GM12873 (cell line): ENCODE measurements around the gene TRIM65.

Experiments
- TF ChIP-seq, protein P1 (sequence below): IDR thresholded peaks from 2 replicates; pipeline ENCODE4 v1.5.1; 2012; ENCODE audit warnings: low read depth, mild to moderate bottlenecking, moderate library complexity, low read length, control low read depth; ENCODE audit not compliant: insufficient read depth; ENCODE audit errors: missing control alignments

The TRIM65 gene

DNA sequence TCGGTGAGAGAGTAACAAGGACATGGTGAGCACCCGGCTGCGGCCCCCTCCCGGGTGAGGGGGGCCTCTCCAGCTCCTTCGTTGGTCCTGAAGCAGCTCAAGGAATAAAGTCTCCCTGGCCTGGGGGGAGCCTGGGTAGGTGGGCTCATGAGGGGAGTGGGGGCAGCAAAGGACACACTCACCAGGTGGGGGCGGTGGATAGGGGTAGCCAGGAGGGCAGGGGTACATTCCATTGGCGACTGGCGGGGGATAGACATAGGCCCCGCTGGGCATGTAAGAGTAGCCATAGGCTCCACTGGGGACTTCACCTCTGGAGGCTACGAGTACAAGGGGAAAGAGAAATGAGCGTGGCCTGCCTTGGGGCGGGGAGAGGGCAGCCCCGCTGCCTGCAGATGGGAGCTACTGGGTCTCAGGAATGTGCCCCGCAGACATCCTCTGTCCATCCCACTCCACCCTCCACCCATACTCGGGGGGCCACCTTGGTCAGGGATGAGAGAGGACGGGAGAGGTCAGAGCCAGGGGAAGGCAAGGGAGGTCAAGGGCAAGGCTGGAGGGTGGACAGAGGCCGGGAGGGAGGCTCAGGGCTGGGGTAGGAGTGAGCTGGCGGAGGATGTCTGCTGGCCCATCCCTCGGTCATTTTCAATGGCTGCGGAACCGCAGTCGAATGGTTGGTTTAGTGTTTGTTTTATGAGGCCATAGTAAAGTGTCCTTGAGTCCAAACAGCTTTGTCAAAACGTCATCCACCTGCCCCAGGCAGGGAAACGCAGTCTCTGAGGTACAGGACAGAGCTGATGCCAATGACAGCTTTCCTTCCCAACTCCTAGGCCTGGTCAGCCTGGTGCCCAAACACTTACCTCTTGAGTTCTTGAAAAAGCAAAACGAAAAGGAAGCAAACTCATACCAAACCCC, 48.9 kb downstream of the TRIM65 start:
- TF ChIP-seq, protein P1, sequence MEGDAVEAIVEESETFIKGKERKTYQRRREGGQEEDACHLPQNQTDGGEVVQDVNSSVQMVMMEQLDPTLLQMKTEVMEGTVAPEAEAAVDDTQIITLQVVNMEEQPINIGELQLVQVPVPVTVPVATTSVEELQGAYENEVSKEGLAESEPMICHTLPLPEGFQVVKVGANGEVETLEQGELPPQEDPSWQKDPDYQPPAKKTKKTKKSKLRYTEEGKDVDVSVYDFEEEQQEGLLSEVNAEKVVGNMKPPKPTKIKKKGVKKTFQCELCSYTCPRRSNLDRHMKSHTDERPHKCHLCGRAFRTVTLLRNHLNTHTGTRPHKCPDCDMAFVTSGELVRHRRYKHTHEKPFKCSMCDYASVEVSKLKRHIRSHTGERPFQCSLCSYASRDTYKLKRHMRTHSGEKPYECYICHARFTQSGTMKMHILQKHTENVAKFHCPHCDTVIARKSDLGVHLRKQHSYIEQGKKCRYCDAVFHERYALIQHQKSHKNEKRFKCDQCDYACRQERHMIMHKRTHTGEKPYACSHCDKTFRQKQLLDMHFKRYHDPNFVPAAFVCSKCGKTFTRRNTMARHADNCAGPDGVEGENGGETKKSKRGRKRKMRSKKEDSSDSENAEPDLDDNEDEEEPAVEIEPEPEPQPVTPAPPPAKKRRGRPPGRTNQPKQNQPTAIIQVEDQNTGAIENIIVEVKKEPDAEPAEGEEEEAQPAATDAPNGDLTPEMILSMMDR: no peak

DNA sequence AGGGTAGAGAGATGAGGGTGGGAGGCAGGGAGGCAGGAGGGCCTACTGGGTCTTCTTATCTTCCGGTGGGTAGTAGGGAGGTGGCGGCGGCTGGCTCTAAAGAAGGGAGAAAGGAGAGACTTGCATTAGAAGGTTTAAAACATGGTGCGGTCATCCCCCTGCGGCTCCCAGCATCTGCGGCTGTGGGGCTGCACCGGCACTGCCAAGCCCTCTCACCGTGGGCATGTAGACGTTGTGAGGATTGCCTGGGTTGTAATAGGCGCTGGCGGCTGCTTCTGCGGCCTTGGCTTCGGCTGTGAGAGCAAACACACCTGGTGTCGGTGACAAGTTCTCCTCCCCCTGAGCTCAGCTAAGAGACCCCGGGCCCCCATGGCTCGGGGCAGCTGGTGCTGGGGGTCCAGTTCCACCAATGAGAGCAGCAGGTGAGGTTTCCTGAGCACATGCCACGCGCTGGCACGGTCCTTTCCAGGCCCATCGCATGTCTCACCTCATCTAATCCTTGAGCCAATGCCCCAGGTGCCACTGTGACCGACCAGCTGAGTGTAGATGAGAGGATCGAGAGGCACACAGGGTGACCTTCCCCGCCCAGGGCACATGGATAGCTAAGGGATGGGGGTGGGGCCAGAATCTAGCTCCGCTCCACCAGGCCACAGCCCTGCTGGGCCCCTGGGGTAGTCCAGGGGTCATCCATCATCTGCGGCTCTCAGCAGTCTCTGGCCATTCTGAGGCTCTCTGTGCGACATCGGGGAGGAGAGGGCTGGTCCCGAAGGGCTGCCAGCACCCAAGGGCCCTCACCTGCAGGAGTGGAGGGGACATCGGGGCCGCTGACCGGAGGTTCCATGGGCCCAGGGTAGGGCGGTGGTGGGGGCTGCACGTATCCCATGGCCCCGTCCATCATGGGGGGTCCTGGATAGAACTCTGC, 49.8 kb downstream of the TRIM65 start:
- TF ChIP-seq, protein P1: no peak

DNA sequence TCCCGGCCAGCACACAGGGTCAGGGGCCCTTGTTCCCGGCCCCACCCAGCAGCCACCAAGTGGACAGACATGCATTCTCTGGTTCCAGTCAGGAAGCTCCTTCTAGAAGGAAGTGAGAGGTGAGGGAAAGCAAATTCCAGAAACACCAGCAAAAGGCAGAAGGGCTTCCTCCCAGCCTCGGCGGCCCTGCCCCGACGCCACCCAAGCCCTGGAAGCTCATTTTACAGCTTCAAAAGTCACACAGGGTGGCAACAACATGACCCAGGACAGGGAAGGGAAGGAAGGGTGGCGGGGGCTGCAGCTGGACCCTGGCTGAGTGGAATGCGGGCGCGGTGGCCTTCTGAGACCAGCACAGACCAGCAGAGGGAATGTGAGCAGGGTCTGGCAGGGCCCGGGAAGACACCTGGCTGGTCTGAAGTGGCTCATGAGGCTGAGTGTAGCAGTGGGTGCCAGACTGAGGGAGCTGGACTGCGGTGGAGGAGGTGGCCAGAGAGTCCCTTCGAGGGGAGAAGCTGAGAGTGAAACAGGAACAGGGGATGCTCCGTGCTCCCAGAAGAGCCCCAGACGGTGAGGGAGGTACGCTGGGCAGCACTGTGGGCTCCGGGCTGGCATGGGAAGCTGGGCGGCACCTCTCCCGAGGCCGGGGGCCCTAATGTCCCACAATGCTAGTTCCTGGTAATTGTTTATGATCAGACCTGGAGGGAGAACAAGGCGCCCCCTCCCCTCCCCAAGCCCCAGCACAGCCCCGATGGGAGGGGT, 50.6 kb downstream of the TRIM65 start:
- TF ChIP-seq, protein P1: no peak

DNA sequence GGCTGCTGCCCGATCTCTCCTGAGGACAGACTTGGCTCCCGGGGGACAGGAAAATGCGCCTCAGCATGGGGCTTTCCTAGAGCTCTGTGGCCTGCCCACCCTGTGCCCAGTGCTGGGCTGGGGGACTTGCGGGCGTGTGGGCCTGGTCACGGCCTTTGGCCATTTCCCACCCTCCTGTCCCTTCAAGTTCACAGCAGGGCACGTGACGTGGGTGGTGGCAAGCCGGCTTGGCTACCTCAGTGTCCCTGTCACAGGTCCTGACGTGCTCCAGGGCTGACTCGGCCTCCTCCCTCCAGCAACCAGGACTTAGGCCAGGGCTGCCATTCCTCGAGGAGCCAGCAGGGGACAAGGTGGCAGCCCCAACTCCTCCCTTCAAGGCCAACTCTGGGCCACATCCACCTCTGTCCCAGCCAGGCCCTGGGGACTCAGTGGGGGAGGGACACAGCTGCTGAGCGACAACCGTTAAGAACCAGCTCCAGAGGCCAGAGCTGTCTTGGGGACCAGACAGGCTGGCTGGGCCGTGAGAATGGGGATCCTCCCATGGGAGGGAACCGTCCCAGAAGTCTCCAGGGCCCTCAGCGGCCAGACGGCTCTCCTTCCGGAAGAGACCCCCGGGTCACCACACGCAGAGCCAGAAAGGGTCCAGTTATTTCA, 51.6 kb downstream of the TRIM65 start:
- TF ChIP-seq, protein P1: peak; percentile 94

DNA sequence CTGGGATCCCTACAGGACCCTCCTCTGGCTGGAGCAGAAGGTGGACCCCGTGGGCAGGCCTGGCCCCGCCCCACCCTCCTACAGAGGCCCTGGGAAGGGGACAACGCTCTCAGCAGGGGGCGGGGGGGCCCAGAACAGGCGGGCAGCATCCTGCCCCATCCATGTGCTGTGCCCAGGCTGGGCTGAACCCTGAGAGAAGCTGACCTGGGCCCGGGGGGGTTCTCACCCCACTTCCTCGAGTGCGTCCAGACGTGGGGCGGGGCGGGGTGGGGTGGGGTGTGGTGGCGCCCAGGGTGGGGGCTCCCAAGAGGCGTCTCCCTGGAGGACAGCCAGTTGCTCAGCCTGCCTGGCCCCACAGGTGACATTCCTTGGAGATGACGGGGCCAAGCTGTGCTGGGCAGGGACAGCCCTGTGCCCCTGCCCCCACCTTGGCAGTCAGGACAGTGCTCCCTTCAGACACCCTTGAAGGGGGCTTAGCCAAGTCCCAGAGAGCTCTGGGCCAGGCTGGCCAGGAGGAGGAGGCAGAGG, 52.2 kb downstream of the TRIM65 start:
- TF ChIP-seq, protein P1: no peak

DNA sequence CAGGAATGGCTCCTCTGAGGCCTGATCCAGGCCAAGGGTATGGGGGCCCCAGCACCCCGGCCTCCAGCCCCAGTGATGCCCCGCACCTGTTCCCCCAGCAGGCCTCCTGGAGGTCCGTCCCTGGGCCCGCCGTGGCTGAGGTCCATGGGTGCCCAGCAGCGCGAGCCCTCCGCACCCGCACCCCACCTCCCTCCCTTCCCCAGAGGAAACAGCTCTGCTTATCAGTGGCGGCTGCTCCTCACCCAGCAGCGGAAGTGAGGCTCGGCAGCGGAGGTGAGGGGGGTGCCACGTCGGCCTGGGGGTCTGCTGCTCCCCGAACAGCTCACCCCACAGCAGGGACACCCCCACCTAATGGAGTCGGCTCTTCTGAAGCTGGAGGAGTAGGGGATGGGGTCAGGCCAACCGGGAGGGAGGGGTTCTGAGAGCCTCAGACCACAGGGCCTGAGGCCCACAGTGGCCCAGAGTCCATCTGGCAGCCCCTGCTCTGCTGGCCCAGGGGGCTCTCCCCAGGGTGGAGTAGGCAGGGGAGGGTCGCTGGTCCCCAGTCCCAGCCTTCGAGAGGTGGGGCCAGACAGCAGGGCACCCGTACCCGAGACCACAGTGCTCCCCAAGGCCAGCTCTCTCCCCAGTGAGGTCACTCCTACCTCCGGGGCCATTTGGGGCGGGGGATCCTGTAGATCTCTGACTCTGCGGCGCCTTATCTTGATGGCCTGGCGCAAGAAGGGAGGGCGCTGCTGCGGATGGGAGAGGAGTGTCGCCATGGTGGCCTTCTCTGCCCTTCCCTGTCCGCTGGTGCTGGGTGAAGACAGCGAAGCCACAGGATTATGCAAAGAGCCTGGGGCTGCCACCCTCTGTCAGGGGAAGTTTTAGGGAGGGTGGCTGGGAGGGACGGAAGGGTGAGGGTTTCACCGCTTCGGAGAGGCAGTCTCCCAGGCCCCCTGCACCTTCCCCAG, 52.9 kb downstream of the TRIM65 start, which contains the start of gene UNC13D:
Gene UNC13D, minus strand, starts transcription at position 828 of the 953 bp plus-strand sequence. Its CDS starts 67 bp downstream, at position 761.
- TF ChIP-seq, protein P1: no peak
